Measurements from ENCODE around the gene GTF2F2. TPM values are rescaled to one million over a fixed set of nuclear protein-coding genes. Genes with fewer than 3 reads are reported as not detected.

Gene GTF2F2
- total RNA-seq, 1 donor from 2014 or later, result 30.0 TPM

- H3K27ac Mint-ChIP-seq, result no peak overlapping the region
- DNase-seq, result no peak
- H3K9me3 Mint-ChIP-seq, result peaks cover 4% of the 10 kb centered on the region
- H3K4me1 Mint-ChIP-seq, result peaks cover 12% of the 10 kb centered on the region
- no peaks in the 10 kb centered on the region for H3K27me3 Mint-ChIP-seq
- H3K36me3 Mint-ChIP-seq (ENCODE audit: low read depth), result peaks cover 5% of the 10 kb centered on the region
- no peak overlapping the region for H3K4me3 Mint-ChIP-seq
- intact Hi-C loops (cut with micrococcal nuclease), result no loop called here
These were observed 79.4 kb downstream of the GTF2F2 start for GRCh38 chr13:45199711-45200110.

GRCh38 chr13:45200701-45201232 is 80.5 kb downstream of the GTF2F2 start, which contains the start of gene KCTD4:
Gene KCTD4, minus strand, starts transcription at chr13:45201045. Its CDS starts 6,478 bp downstream, at chr13:45194567.
- Mint-ChIP-seq H3K27me3 (no peaks in the 10 kb centered on the region), H3K9me3 (peaks cover 4% of the 10 kb centered on the region), H3K27ac (no peak within 1 kb of the TSS), H3K4me3 (no peak within 1 kb of the TSS), H3K4me1 (peaks cover 14% of the 10 kb centered on the region), H3K36me3 (ENCODE audit: low read depth) (peaks cover 6% of the 10 kb centered on the region)
- intact Hi-C loops (cut with micrococcal nuclease), result no loop called here
- DNase-seq, result peak; percentile 46

- Mint-ChIP-seq H3K36me3 (ENCODE audit: low read depth) (peaks cover 18% of the 10 kb centered on the region), H3K27me3 (no peaks in the 10 kb centered on the region), H3K27ac (no peak overlapping the region), H3K9me3 (peaks cover 4% of the 10 kb centered on the region), H3K4me3 (no peak overlapping the region), H3K4me1 (peaks cover 17% of the 10 kb centered on the region)
- no peak for DNase-seq
- intact Hi-C loops (cut with micrococcal nuclease), result no loop called here
These were observed 84.8 kb downstream of the GTF2F2 start for GRCh38 chr13:45205124-45205523.

- DNase-seq, result no peak
- Mint-ChIP-seq H3K4me3 (no peak overlapping the region), H3K4me1 (peaks cover 17% of the 10 kb centered on the region), H3K27ac (peak overlapping the region; percentile 59), H3K36me3 (ENCODE audit: low read depth) (peaks cover 26% of the 10 kb centered on the region), H3K9me3 (peaks cover 4% of the 10 kb centered on the region), H3K27me3 (no peaks in the 10 kb centered on the region)
- intact Hi-C loops (cut with micrococcal nuclease), result loop anchor here (2.0 kb wide), 1 partner anchor 152 kb away; no protein-coding TSS in a partner anchor
These were observed 86.0 kb downstream of the GTF2F2 start for GRCh38 chr13:45206340-45206739.

GRCh38 chr13:45207319-45207718 is 87.0 kb downstream of the GTF2F2 start:
- Mint-ChIP-seq H3K27ac (no peak overlapping the region), H3K4me3 (no peak overlapping the region), H3K4me1 (peaks cover 16% of the 10 kb centered on the region), H3K9me3 (peaks cover 2% of the 10 kb centered on the region), H3K36me3 (ENCODE audit: low read depth) (peaks cover 25% of the 10 kb centered on the region), H3K27me3 (no peaks in the 10 kb centered on the region)
- DNase-seq, result no peak
- intact Hi-C loops (cut with micrococcal nuclease), result loop anchor here (2.0 kb wide), 1 partner anchor 153 kb away; no protein-coding TSS in a partner anchor

GRCh38 chr13:45208132-45208531 is 87.8 kb downstream of the GTF2F2 start:
- Mint-ChIP-seq H3K27me3 (no peaks in the 10 kb centered on the region), H3K4me3 (no peak overlapping the region), H3K27ac (no peak overlapping the region), H3K9me3 (no peaks in the 10 kb centered on the region), H3K36me3 (ENCODE audit: low read depth) (peaks cover 22% of the 10 kb centered on the region), H3K4me1 (peaks cover 15% of the 10 kb centered on the region)
- DNase-seq, result no peak
- intact Hi-C loops (cut with micrococcal nuclease), result no loop called here

GRCh38 chr13:45209229-45209628 is 88.9 kb downstream of the GTF2F2 start:
- Mint-ChIP-seq H3K27ac (no peak overlapping the region), H3K4me3 (no peak overlapping the region), H3K4me1 (peaks cover 15% of the 10 kb centered on the region), H3K9me3 (no peaks in the 10 kb centered on the region), H3K27me3 (no peaks in the 10 kb centered on the region), H3K36me3 (ENCODE audit: low read depth) (peaks cover 22% of the 10 kb centered on the region)
- intact Hi-C loops (cut with micrococcal nuclease), result no loop called here
- DNase-seq, result no peak

- H3K4me1 Mint-ChIP-seq, result peaks cover 10% of the 10 kb centered on the region
- H3K36me3 Mint-ChIP-seq (ENCODE audit: low read depth), result peaks cover 10% of the 10 kb centered on the region
- no peak overlapping the region for H3K4me3 Mint-ChIP-seq
- no peak for DNase-seq
- intact Hi-C loops (cut with micrococcal nuclease), result no loop called here
- H3K27me3 Mint-ChIP-seq, result no peaks in the 10 kb centered on the region
- peak overlapping the region; percentile 34 for H3K27ac Mint-ChIP-seq
- no peaks in the 10 kb centered on the region for H3K9me3 Mint-ChIP-seq
These were observed 95.2 kb downstream of the GTF2F2 start for GRCh38 chr13:45215392-45216077.

GRCh38 chr13:45216193-45216592 is 95.9 kb downstream of the GTF2F2 start:
- H3K4me1 Mint-ChIP-seq, result peaks cover 10% of the 10 kb centered on the region
- intact Hi-C loops (cut with micrococcal nuclease), result no loop called here
- H3K27me3 Mint-ChIP-seq, result no peaks in the 10 kb centered on the region
- no peak overlapping the region for H3K27ac Mint-ChIP-seq
- no peak for DNase-seq
- peaks cover 6% of the 10 kb centered on the region for H3K36me3 Mint-ChIP-seq (ENCODE audit: low read depth)
- no peaks in the 10 kb centered on the region for H3K9me3 Mint-ChIP-seq
- no peak overlapping the region for H3K4me3 Mint-ChIP-seq

- Mint-ChIP-seq H3K4me1 (peaks cover 10% of the 10 kb centered on the region), H3K27me3 (no peaks in the 10 kb centered on the region), H3K36me3 (ENCODE audit: low read depth) (peaks cover 6% of the 10 kb centered on the region), H3K4me3 (no peak overlapping the region), H3K27ac (no peak overlapping the region), H3K9me3 (no peaks in the 10 kb centered on the region)
- intact Hi-C loops (cut with micrococcal nuclease), result no loop called here
- no peak for DNase-seq
These were observed 98.4 kb downstream of the GTF2F2 start for GRCh38 chr13:45218689-45219088.

GRCh38 chr13:45219123-45219891 is 99.0 kb downstream of the GTF2F2 start:
- no peak overlapping the region for H3K27ac Mint-ChIP-seq
- peaks cover 6% of the 10 kb centered on the region for H3K36me3 Mint-ChIP-seq (ENCODE audit: low read depth)
- no peak for DNase-seq
- no peak overlapping the region for H3K4me3 Mint-ChIP-seq
- no peaks in the 10 kb centered on the region for H3K27me3 Mint-ChIP-seq
- H3K9me3 Mint-ChIP-seq, result peaks cover 2% of the 10 kb centered on the region
- H3K4me1 Mint-ChIP-seq, result peaks cover 10% of the 10 kb centered on the region
- intact Hi-C loops (cut with micrococcal nuclease), result no loop called here

- Mint-ChIP-seq H3K27me3 (no peaks in the 10 kb centered on the region), H3K4me1 (peaks cover 10% of the 10 kb centered on the region), H3K4me3 (no peak overlapping the region), H3K36me3 (ENCODE audit: low read depth) (peaks cover 6% of the 10 kb centered on the region), H3K9me3 (peaks cover 3% of the 10 kb centered on the region), H3K27ac (no peak overlapping the region)
- intact Hi-C loops (cut with micrococcal nuclease), result no loop called here
- DNase-seq, result no peak
These were observed 99.6 kb downstream of the GTF2F2 start for GRCh38 chr13:45219938-45220375.

GRCh38 chr13:45220403-45220802 is 100.1 kb downstream of the GTF2F2 start:
- intact Hi-C loops (cut with micrococcal nuclease), result no loop called here
- Mint-ChIP-seq H3K4me1 (peaks cover 10% of the 10 kb centered on the region), H3K9me3 (peaks cover 3% of the 10 kb centered on the region), H3K36me3 (ENCODE audit: low read depth) (peaks cover 6% of the 10 kb centered on the region), H3K27me3 (no peaks in the 10 kb centered on the region), H3K4me3 (no peak overlapping the region), H3K27ac (no peak overlapping the region)
- no peak for DNase-seq

GRCh38 chr13:45222516-45222915 is 102.2 kb downstream of the GTF2F2 start:
- DNase-seq, result no peak
- no peaks in the 10 kb centered on the region for H3K27me3 Mint-ChIP-seq
- H3K27ac Mint-ChIP-seq, result no peak overlapping the region
- H3K4me3 Mint-ChIP-seq, result no peak overlapping the region
- peaks cover 3% of the 10 kb centered on the region for H3K9me3 Mint-ChIP-seq
- H3K4me1 Mint-ChIP-seq, result peaks cover 3% of the 10 kb centered on the region
- intact Hi-C loops (cut with micrococcal nuclease), result no loop called here
- H3K36me3 Mint-ChIP-seq (ENCODE audit: low read depth), result no peaks in the 10 kb centered on the region

Measured in activated CD4-positive, alpha-beta T cell treated with anti-CD3 and anti-CD28 coated beads, Interleukin-2, amount 10 ng/mL, durations not matched to agents 24 days and 14 days (primary cell).